Ishikawa (cell line): ENCODE measurements around the gene ABCC4.

Source experiments
- CEBPB ChIP-seq: IDR thresholded peaks from 2 replicates; pipeline ENCODE4 v1.6.1; 2012
- CREB1 ChIP-seq: IDR thresholded peaks from 2 replicates; pipeline ENCODE4 v1.6.1; 2012; ENCODE audit warnings: low read depth
- EGR1 ChIP-seq: IDR thresholded peaks from 2 replicates; pipeline ENCODE4 v1.6.1; 2012
- EP300 ChIP-seq: IDR thresholded peaks from 2 replicates; pipeline ENCODE4 v1.6.1; 2012; ENCODE audit warnings: borderline replicate concordance
- FOXM1 ChIP-seq: IDR thresholded peaks from 2 replicates; pipeline ENCODE4 v1.6.1; 2012; ENCODE audit warnings: low read depth, borderline replicate concordance
- NFIC ChIP-seq: IDR thresholded peaks from 2 replicates; pipeline ENCODE4 v1.6.1; 2012
- RAD21 ChIP-seq: IDR thresholded peaks from 2 replicates; pipeline ENCODE4 v1.6.1; 2012; ENCODE audit warnings: low read depth
- REST ChIP-seq: IDR thresholded peaks from 2 replicates; pipeline ENCODE4 v1.6.1; 2012; ENCODE audit warnings: low read depth, mild to moderate bottlenecking
- TAF1 ChIP-seq: IDR thresholded peaks from 2 replicates; pipeline ENCODE4 v1.6.1; 2012; ENCODE audit warnings: low read depth, mild to moderate bottlenecking
- TCF12 ChIP-seq: IDR thresholded peaks from 2 replicates; pipeline ENCODE4 v1.6.1; 2012; ENCODE audit warnings: low read depth
- TEAD4 ChIP-seq: IDR thresholded peaks from 2 replicates; pipeline ENCODE4 v1.6.1; 2012
- USF1 ChIP-seq: IDR thresholded peaks from 2 replicates; pipeline ENCODE4 v1.6.1; 2012
- YY1 ChIP-seq: IDR thresholded peaks from 2 replicates; pipeline ENCODE4 v1.6.1; 2012; ENCODE audit warnings: low read depth
- ZBTB7A ChIP-seq: IDR thresholded peaks from 2 replicates; pipeline ENCODE4 v1.6.1; 2012; ENCODE audit warnings: low read depth
- TF ChIP-seq, protein P1 (sequence below): IDR thresholded peaks from 2 replicates; pipeline ENCODE4 v1.6.1; 2012

The ABCC4 gene

DNA sequence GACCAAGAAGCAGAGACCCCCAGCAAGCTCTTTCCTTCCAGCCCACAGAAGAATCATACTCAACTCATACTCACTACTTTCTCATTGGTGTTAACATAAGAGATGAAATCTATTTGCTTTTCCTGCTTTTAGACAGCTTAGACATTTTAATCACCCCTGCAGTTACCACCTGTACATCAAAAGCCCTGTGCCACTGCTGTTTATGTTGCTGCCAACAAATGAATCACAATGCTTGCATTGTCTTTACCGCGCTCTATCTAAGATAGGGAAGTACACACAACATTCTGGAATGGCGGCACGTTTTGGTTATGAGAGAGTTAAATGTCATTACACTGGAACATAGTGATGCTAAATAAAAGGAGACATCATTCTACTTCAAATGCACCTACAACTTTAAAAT is 95.1 kb downstream of the ABCC4 start:
- TF ChIP-seq, protein P1, sequence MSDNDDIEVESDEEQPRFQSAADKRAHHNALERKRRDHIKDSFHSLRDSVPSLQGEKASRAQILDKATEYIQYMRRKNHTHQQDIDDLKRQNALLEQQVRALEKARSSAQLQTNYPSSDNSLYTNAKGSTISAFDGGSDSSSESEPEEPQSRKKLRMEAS: no peak
- no peak for TF ChIP-seq ZBTB7A

GRCh38 chr13:95204231-95204765 is 97.0 kb downstream of the ABCC4 start:
- TF ChIP-seq REST: no peak
- no peak for TF ChIP-seq EGR1
- TF ChIP-seq CEBPB: no peak
- TF ChIP-seq USF1: no peak
- TF ChIP-seq ZBTB7A: no peak
- TF ChIP-seq CREB1: no peak
- TF ChIP-seq RAD21: no peak
- TF ChIP-seq FOXM1: no peak
- TF ChIP-seq NFIC: no peak
- TF ChIP-seq, protein P1: no peak
- TF ChIP-seq TCF12: no peak
- TF ChIP-seq YY1: no peak
- TF ChIP-seq TEAD4: no peak
- no peak for TF ChIP-seq TAF1
- no peak for TF ChIP-seq EP300

DNA sequence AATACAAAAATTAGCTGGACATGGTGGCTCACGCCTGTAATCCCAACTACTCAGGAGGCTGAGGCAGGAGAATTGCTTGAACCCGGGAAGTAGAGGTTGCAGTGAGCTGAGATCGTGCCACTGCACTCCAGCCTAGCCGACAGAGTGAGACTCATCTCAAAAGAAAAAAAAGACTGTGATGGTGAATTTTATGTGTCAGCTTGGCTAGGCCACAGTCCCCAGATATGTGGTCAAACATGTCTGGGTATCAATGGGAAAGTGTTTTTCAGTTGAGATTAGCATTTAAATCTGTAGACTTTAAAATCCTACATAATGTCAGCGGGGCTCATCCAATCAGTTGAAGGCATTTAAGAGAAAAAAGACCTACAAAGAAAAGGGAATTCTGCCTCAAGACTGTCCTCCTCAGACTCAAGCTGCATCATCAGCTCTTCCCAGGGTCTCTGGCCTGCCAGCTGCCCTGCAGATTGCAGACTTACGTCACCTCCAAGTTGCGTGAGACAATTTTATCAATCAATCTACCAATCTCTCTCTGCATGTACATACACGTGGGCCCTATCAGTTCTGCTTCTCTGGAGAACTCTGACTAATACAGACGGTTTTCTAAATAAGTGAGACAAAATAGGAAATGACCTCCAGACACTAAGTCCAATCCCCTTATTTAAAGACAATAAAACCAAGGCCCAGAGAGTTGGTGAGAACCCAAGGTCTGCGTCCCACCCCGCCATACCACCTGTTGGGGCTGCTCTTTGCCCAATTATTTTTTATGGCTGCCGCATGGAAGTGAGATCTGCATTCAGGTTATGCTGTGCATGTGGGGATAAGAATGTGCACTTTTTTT is 99.2 kb downstream of the ABCC4 start:
- TF ChIP-seq RAD21 (no peak), CEBPB (no peak), TCF12 (no peak), REST (no peak), FOXM1 (no peak), EGR1 (no peak), USF1 (no peak), YY1 (no peak), TAF1 (no peak), ZBTB7A (no peak), NFIC (no peak)

- no peak for TF ChIP-seq YY1
- no peak for TF ChIP-seq EGR1
- no peak for TF ChIP-seq ZBTB7A
- no peak for TF ChIP-seq USF1
- TF ChIP-seq REST: no peak
- TF ChIP-seq TEAD4: no peak
- TF ChIP-seq TCF12: no peak
- no peak for TF ChIP-seq CREB1
- TF ChIP-seq, protein P1: no peak
- TF ChIP-seq TAF1: no peak
- no peak for TF ChIP-seq FOXM1
- TF ChIP-seq RAD21: no peak
- TF ChIP-seq EP300: no peak
- TF ChIP-seq CEBPB: no peak
- no peak for TF ChIP-seq NFIC
Observed at GRCh38 chr13:95199896-95200295, 101.4 kb downstream of the ABCC4 start.
